ENCODE measurements around the gene AK5.

AK5 gene

GRCh38 chr1:77412820-77413530, 131.2 kb downstream of the AK5 start:
- Histone ChIP-seq H3K9me3 (replicated peaks; ENCODE audit: insufficient read depth, low read length) (no peaks in the 10 kb centered on the region), H3K36me3 (replicated peaks; ENCODE audit: insufficient read depth, low read length) (0 out of 2 replicates have a peak, but pooled peaks cover 3% of the 10 kb centered on the region), H3K9ac (ENCODE audit: low read length) (no peak overlapping the region), H3K27ac (ENCODE audit: low read length) (no peak overlapping the region), H3K79me2 (ENCODE audit: low read length) (no peaks in the 10 kb centered on the region), H3K4me2 (ENCODE audit: low read depth, low read length) (no peak overlapping the region), H2AFZ (ENCODE audit: low read length) (no peak overlapping the region), H4K20me1 (ENCODE audit: insufficient read depth, low read length) (no peaks in the 10 kb centered on the region), H3K27me3 (replicated peaks; ENCODE audit: insufficient read depth, low read length) (no peaks in the 10 kb centered on the region), H3K4me3 (ENCODE audit: low read length) (no peak overlapping the region), H3K4me1 (ENCODE audit: low read length) (0 out of 2 replicates have a peak, but pooled peaks cover 4% of the 10 kb centered on the region), H3F3A (ENCODE audit: insufficient read depth, low read length) (no peaks in the 10 kb centered on the region), H3K9me2 (replicated peaks; ENCODE audit: insufficient read depth, low read length) (no peaks in the 10 kb centered on the region)
- TF ChIP-seq EZH2 (optimal IDR thresholded peaks at IDR 0.05; ENCODE audit: low read depth, low read length) (no peak), EZH2phosphoT487 (IDR thresholded peaks at IDR 0.05; ENCODE audit: low read length) (no peak), CTCF (IDR thresholded peaks at IDR 0.05; ENCODE audit: low read length) (no peak)
- DNase-seq: no peak

GRCh38 chr1:77413541-77414335, 131.9 kb downstream of the AK5 start:
- no peak overlapping the region for H2AFZ ChIP-seq (ENCODE audit: low read length)
- H3K4me2 ChIP-seq (ENCODE audit: low read depth, low read length): no peak overlapping the region
- H3K36me3 ChIP-seq (replicated peaks; ENCODE audit: insufficient read depth, low read length): 0 out of 2 replicates have a peak, but pooled peaks cover 3% of the 10 kb centered on the region
- H3K79me2 ChIP-seq (ENCODE audit: low read length): no peaks in the 10 kb centered on the region
- H3K27ac ChIP-seq (ENCODE audit: low read length): no peak overlapping the region
- H4K20me1 ChIP-seq (ENCODE audit: insufficient read depth, low read length): no peaks in the 10 kb centered on the region
- 0 out of 2 replicates have a peak, but pooled peaks cover 4% of the 10 kb centered on the region for H3K4me1 ChIP-seq (ENCODE audit: low read length)
- TF ChIP-seq EZH2 (optimal IDR thresholded peaks at IDR 0.05; ENCODE audit: low read depth, low read length): no peak
- TF ChIP-seq CTCF (IDR thresholded peaks at IDR 0.05; ENCODE audit: low read length): no peak
- TF ChIP-seq EZH2phosphoT487 (IDR thresholded peaks at IDR 0.05; ENCODE audit: low read length): no peak
- H3K27me3 ChIP-seq (replicated peaks; ENCODE audit: insufficient read depth, low read length): no peaks in the 10 kb centered on the region
- DNase-seq: no peak
- no peak overlapping the region for H3K4me3 ChIP-seq (ENCODE audit: low read length)
- no peak overlapping the region for H3K9ac ChIP-seq (ENCODE audit: low read length)
- no peaks in the 10 kb centered on the region for H3K9me2 ChIP-seq (replicated peaks; ENCODE audit: insufficient read depth, low read length)
- no peaks in the 10 kb centered on the region for H3K9me3 ChIP-seq (replicated peaks; ENCODE audit: insufficient read depth, low read length)
- H3F3A ChIP-seq (ENCODE audit: insufficient read depth, low read length): no peaks in the 10 kb centered on the region

- no peaks in the 10 kb centered on the region for H4K20me1 ChIP-seq (ENCODE audit: insufficient read depth, low read length)
- H2AFZ ChIP-seq (ENCODE audit: low read length): no peak overlapping the region
- no peaks in the 10 kb centered on the region for H3K9me3 ChIP-seq (replicated peaks; ENCODE audit: insufficient read depth, low read length)
- no peaks in the 10 kb centered on the region for H3K9me2 ChIP-seq (replicated peaks; ENCODE audit: insufficient read depth, low read length)
- H3K79me2 ChIP-seq (ENCODE audit: low read length): no peaks in the 10 kb centered on the region
- H3K9ac ChIP-seq (ENCODE audit: low read length): no peak overlapping the region
- H3K27ac ChIP-seq (ENCODE audit: low read length): no peak overlapping the region
- 0 out of 2 replicates have a peak, but pooled peaks cover 4% of the 10 kb centered on the region for H3K4me1 ChIP-seq (ENCODE audit: low read length)
- no peaks in the 10 kb centered on the region for H3K27me3 ChIP-seq (replicated peaks; ENCODE audit: insufficient read depth, low read length)
- H3K36me3 ChIP-seq (replicated peaks; ENCODE audit: insufficient read depth, low read length): 0 out of 2 replicates have a peak, but pooled peaks cover 3% of the 10 kb centered on the region
- no peaks in the 10 kb centered on the region for H3F3A ChIP-seq (ENCODE audit: insufficient read depth, low read length)
- H3K4me3 ChIP-seq (ENCODE audit: low read length): no peak overlapping the region
- TF ChIP-seq EZH2 (optimal IDR thresholded peaks at IDR 0.05; ENCODE audit: low read depth, low read length) (no peak), CTCF (IDR thresholded peaks at IDR 0.05; ENCODE audit: low read length) (no peak), EZH2phosphoT487 (IDR thresholded peaks at IDR 0.05; ENCODE audit: low read length) (no peak)
- DNase-seq: no peak
- H3K4me2 ChIP-seq (ENCODE audit: low read depth, low read length): no peak overlapping the region
Measured at GRCh38 chr1:77415579-77415978, 133.8 kb downstream of the AK5 start.

Data from MM.1S (cell line).